Superior temporal gyrus (tissue), 1 donor: ENCODE measurements around the gene CCSER1.
"Not testable (repeated sequence)": the region's sequence is repeated elsewhere in the genome, so short reads cannot be mapped to it uniquely, and the experiment has no call there.

Source experiments
- DNase-seq: peaks from one replicate; pipeline ENCODE4 v3.0.0-alpha.2; 2016; ENCODE audit errors: extremely low spot score

The CCSER1 gene

DNA sequence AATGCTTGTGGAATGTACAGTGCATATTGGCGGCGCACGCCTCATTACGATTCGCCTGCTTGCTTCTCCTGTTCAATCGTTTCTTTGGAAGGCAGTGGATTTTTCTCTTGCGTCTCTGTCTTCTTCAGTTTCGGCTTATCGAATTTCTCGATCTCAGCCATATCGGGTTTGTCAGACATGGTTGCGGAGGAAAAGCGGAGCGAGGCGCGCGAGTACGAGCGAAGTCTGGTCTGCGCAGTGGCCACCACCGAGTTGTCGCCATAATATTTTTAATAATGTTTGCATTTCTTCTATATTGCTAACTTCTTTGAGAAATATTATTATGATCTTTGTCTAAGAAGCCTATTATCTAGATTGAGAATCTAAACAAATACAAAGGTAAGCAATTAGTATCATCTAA is 711.7 kb downstream of the CCSER1 start:
- not testable (repeated sequence) for DNase-seq

DNA sequence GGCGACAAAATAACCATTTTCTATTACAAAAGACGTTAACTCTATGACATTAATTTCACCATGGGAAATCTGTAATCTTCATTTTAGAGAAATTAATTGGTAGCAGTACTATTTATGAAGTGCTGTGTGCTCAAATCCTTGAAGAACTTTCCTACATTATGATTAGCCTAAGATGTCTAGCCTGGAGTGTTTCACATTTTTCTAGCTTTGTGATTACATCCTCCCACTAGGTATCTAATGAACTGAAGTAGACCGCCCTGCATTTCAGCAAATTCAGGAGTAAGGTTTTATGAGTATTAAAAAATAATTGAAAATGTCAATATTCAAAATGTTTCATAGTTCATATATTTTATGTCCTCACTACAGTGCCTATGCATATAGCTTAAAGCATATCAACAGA is 713.1 kb downstream of the CCSER1 start:
- DNase-seq = no peak

DNA sequence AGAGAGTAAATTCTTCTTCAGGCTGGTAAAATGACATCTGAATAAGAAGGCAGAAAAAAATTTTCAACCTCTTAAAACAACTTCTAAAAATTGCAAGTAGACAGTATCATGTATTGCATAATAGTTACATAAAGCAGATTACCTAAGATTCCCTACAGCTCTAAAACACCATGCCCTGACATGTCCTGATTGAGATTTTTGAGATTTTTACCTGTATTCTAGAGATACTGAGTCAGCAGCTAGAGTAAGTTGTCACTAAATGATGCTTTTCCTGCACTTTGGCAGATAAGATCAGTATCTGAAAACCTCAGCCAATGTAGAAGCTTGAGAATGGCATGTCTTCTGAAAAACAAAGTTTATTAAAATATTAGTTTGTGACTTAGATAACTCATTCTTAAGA is 713.6 kb downstream of the CCSER1 start:
- DNase-seq = no peak

DNA sequence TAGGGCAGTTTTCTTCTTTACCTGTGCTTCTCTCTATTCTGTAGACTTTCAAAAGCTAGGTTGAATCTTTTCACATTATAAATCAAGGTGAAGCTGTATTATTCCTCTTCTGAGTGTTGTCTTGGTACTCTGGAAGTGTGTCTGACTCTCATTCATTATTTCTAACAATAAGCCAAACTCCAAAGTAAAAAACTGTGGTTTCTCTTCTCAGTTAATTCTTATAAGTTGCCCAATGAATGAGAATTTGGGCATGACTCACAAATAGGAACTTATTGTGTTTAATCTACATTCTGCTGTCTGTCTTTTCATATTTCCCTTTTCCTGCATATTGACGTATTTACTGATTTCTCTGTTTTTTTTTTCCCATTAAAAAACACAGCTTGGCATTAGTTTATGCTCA is 714.5 kb downstream of the CCSER1 start:
- no peak for DNase-seq

DNA sequence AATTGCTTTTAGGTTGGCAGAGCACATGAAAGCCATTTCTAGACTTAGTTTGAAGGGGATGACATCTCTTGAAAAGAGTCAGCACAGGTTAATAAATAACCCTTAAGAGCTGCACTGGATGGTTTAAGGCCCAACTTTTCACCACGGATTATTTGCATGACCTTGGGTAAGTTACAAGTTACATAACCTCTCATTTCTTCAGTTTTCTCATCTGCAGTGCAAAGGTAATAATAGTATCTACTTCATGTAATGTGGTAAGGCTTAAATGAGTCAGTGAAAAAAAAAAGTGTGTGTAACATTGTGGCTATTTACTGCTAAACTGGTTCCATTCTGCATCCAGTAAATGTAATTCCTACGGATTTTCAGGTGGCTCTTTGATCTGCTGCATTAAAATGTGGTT is 715.8 kb downstream of the CCSER1 start:
- no peak for DNase-seq

DNA sequence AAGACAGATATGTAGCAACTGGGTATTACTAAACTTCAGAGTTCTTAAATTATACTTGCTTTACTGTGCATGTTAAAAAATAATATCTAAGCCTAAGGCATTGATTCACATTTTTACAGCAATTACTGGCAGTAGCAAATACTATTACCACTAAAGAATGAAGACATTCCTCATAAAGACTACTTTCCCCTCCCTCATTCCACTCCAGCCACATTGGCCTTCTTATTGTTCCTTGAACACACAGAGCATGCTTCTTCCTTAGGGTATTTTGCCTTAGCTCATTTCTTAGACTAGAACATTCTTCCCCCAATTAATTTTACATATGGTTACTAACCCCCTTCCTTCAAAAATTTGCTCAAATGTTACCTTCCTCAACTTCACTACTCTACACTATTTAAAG is 717.0 kb downstream of the CCSER1 start:
- DNase-seq = no peak

DNA sequence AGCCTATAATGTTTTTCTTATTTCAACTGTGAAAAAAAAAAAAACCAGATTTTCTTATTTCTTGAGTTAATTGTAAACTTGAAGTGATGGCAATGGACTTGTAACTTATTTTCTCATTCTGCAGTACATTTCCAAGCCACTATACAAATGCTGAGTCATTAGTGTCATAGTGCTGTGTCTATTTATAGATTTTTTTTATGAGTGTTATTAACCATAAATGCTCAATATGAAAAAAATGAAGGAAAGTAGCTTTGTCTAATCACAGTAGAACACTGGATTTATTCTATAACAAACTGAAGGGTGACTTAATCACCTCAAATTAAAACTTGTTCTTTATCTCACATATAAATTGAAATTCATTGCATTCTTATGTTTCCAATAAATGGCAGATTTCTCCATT is 718.6 kb downstream of the CCSER1 start:
- DNase-seq = no peak

DNA sequence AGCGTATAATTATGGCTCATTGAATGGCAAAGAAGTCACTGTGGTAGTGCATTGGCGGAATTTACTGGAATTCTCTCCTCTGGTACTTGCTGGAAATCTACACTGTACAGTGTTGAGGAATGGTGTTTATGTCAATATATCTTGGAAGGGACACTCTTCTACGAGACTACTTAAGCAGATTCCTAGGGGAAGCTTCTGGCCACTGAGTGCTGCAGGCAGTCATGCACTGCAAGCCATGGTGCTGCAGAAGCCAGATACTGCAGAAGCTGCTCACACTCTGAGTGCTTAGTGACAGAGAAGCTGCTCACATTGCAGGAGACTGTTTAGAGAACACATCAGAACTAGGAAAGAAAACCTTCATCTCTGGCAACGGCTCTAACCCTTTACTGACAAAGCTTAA is 725.0 kb downstream of the CCSER1 start:
- peak; percentile 52 for DNase-seq

DNA sequence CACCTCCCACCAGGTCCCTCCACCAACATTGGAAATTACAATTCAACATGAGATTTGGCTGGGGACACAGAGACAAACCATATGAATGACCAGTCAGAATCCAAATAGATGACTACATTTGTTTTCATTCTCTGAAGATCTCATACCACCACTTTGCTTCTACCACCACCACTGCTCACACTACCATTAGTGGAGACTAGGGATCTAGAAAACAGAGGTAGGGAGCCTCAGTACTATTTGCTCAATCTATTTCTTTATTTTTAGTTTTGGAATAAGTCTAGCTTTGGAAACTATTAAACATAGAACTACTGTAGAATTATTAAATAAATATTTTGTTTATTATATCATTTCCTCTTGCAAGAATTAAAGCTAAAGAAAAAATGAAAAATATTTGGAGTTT is 727.9 kb downstream of the CCSER1 start:
- DNase-seq = no peak

DNA sequence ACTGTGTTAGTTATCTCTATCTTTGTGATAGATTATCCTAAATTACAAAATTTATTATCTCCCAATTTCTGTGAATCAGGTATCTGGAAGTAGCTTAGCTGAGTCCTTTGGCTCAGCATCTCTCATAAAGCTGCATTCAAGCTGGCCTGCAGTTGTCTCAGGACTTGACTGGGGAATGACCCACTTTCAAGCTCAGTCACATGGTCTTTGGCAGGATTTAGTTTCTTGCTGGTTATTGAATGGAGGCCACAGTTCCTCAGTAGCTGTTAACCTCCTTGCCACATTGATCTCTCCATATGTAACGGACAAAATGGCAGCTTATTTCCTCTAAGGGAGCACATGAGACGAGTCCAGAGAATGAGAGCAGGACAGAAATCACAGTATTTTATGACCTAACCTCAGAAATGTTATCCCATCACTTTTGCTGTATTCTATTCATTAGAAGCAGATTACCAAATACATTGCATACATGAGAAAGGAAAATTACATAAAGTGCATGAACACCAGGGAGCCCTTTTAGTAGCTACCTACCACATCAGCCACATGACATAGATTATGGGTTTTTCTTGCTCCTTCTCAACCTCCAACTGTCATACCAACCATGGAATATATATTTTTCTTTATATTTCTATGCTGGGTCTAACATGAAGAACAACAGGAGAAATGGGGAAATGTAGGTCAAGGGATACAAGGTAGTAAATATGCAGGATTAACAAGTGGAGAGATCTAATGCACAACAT is 730.1 kb downstream of the CCSER1 start:
- no peak for DNase-seq

DNA sequence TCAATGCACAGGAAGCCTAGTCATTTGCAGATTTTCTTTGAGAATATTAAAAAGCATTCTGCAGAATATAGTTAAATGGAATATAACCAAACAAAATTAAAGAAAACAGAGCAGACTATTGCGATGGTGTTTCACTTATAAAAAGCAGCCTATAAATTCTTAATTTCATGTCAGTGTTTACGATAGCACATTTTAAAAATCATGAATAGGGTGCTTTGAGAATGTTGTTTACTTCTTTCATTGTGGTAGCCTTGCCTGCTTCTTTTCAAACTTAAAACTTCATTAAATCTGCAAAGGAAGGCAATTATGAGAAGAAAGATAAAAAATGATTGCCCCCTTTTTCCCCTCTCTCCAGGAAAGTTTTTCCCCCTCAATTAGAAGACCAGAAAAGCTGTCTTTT is 748.6 kb downstream of the CCSER1 start:
- DNase-seq = no peak

DNA sequence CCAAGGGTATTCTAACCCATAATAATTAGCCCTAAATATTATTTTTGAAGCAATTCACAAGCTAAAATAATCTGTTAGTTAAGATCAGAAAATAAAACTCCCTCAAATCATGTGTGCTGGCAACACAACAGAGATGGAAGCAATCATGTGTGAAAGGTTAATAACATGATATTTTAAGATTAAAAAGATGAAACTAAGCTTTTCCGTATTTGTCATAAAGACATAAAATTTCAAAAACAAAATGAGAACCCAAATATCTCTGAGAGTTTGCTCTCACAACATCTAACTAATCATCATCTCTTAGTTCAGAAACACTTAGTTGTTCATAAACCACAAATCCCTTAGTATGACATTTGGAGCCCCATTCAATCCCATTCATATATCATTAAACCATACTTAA is 749.1 kb downstream of the CCSER1 start:
- no peak for DNase-seq

DNA sequence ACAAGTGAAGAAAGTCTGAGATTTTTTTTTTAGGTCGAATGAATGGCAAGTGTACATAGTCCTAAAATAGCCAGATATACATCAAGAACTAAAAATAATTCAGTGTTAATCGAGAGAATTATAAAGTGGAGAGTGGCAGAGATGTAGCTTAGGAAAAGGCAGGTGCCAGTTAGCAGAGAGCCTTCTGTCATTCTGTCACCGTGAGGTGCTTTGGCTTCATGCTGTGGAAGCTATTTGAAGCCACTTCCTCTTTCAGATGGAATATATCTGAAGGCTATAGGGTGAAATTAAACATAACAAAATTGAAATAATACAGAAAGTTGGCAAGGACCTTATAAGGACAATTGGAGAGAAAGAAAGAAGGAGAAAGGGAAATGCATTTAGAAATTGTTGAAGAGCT is 756.3 kb downstream of the CCSER1 start:
- no peak for DNase-seq

DNA sequence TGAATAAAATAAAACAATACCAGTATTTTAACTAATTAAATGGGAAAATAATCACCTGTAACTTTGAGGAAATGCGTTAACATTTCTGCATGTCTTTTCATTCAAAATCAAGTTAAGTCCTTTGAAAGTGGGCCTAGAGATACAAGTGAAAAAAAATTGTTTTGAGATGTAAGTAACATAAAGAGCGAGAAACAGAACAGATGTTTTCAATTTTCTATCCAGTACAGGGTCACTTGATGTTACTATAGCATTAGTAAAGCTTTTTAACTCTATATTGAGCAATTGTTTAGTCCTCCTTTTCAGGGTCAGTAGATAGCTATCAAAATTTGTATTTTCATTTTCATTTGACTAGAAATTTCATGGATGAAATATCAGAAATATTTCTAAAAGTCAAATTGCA is 761.4 kb downstream of the CCSER1 start:
- no peak for DNase-seq

DNA sequence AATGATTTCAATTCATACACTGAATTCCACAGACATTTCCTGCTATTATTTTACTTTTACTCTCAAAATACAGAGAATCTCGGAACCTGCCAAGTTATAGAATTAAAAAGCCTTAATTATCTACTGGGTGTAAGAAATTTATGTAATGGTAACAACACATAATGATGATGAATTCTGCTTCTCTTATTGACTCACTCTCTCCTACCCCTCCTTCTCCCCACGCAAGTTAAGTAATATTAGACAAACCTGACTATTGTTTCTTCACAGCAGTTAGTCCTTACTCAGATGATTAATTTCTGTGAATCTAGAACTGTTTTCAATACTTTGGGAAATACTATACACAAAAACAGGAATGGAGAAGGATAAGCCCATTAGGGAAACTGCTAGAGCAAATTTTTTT is 762.0 kb downstream of the CCSER1 start:
- no peak for DNase-seq

DNA sequence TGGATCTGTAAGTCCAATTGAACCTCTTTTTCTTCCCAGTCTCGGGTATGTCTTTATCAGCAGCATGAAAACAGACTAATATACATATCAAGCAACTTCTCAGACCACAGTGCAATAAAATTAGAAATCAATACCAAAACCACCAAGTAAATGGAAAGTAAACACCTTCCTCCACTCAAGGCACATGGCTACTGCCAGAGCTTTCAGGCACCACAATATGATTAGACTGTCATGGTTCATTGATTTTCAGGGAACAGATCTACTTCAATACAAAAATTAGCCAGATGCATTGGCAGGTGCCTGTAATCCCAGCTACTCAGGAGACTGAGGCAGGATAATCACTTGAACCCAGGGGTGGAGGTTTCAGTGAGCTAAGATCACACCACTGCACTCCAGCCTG is 776.2 kb downstream of the CCSER1 start:
- DNase-seq = not testable (repeated sequence)

DNA sequence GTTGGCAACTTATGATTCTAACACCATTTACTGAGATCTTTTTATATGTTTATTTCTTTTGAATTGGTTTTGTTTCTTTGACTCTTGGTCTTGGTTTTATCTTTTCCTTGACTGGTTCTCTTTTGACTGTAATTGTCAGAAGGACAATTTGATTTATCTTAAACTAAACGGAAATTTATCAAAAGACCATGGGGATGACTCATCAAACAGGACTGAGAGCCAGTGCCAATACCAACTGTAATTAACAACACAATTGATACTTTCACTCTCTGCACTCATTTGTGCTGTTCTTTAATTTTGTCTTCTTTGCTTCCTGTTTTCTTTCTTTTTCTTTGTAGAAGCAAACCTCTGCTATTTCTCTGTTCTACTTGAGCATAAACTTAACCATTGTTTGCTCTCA is 776.8 kb downstream of the CCSER1 start:
- no peak for DNase-seq

DNA sequence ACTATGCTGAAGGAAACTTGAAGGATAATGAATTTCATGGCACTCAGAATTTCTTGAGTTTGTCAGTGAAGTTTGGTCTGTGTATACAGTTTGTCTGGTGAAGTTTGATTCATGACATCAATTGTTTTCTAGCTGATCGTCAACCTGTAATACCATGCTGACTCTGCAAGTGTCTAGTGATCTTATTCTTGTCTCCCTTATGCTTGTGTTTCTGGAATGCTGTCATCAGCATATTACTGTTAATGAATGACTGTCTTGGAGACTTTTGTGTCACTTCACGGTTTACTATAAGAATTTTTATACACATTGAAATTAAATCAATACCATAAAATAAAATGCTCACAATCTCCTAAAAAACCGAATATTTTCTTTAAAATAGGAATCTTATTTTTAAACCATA is 779.0 kb downstream of the CCSER1 start:
- DNase-seq = no peak

DNA sequence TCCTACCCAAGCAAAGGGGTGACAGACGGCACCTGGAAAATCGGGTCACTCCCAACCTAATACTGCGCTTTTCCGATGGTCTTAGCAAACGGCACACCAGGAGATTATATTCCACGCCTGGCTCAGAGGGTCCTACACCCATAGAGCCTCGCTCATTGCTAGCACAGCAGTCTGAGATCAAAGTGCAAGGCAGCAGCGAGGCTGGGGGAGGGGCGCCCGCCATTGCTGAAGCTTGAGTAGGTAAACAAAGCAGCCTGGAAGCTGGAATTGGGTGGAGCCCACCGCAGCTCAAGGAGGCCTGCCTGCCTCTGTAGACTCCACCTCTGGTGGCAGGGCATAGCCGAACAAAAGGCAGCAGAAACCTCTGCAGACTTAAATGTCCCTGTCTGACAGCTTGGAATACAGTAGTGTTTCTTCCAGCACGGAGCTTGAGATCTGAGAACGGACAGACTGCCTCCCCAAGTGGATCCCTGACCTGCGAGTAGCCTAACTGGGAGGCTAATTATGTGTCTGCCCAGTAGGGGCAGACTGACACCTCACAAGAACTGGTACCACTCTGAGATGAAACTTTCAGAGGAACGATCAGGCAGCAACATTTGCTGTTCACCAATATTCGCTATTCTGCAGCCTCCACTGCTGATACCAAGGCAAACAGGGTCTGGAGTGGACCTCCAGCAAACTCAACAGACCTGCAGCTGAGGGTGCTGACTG is 784.7 kb downstream of the CCSER1 start:
- not testable (repeated sequence) for DNase-seq

DNA sequence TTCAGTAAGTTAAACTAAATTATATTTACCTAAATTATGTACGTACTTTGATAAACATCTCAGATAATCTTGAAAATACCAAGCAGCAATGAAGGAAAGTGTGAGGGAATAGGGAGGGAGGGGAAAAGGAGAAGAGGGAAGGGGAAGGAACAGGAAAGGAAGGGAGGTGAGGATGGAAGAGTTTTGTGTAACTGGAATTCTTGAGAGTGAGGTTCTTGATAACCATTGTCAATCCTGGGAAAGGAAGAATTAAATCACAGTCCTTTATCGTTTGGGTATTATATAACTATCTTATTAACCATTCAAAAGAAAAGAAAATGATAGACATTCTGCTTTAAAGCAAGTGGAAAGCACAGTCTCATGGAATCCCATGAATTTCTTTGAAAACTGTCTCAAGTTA is 795.0 kb downstream of the CCSER1 start:
- no peak for DNase-seq

DNA sequence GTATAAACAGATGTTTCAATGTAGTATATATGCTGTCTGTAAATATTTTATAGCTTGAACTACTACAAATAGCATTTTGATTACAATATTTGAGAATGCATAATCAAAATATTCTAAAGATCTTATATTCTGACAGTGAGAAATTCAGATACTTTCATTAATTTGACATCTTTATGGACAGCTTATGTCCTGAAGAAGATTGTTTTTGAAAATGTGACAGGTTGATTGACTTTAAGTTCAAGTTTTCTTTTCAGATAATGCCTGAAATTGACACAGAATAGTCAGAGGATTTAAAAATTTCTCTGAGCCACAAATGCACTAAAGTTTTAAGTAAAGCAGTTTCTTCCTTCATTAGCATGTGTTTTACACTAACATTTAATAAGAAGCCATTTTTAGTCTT is 799.8 kb downstream of the CCSER1 start:
- DNase-seq = no peak

DNA sequence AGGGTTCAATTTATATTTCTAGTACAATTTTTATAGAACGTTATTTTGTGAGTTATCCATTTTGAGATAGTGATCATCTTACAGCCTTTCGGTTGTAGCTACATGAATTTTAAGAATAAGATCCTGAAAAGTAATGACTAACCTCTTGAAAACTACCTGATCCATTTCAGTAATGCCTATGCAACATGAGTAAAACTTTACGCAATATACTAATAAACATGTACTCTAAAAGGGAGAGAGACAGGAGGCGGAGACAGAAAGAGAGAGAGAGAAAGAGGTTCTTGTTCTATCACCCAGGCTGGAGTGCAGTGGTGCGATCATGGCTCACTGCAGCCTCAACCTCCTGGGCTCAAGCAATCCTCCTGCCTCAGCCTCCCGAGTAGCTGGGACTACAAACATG is 816.1 kb downstream of the CCSER1 start:
- no peak for DNase-seq

DNA sequence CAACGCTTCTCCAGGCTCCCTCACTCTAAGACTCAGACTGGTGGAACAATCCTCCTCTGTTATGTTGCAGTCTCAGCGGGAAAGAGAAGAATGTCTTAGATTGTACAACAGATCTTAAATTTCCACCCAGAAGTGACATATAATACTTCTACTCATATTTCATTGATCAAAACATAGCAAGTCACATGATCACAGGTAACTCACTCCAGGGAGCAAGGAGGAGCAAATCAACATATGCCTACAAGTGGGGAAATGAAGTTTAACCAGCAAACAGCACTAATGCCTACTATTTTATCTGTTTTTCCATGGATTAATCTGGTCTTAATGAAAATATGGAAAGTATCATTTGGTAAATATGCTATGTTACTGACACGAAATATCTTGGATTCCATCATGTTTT is 819.8 kb downstream of the CCSER1 start:
- DNase-seq = no peak

DNA sequence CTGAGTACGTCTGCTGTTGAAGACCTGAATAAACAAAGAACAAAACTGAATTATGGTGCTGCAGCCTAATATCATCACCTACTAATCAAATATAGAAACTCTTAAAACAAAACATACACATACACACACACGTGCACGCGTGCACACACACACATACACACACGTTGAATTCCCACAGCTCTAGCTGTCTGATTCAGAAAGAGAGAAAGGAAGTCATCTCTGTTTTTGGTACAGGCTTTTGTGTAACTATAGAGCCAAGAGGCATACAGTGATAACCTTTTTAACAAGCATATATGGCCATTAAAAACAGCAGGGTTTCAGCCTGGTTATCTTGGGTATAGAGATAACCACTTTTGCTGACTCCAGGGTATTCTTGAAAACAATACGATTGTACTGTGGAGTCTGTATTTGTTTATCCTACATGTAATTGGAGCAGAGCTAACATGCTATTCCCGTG is 823.2 kb downstream of the CCSER1 start:
- DNase-seq = no peak
